ENCODE data around the gene LIPT1.

Gene LIPT1

DNA sequence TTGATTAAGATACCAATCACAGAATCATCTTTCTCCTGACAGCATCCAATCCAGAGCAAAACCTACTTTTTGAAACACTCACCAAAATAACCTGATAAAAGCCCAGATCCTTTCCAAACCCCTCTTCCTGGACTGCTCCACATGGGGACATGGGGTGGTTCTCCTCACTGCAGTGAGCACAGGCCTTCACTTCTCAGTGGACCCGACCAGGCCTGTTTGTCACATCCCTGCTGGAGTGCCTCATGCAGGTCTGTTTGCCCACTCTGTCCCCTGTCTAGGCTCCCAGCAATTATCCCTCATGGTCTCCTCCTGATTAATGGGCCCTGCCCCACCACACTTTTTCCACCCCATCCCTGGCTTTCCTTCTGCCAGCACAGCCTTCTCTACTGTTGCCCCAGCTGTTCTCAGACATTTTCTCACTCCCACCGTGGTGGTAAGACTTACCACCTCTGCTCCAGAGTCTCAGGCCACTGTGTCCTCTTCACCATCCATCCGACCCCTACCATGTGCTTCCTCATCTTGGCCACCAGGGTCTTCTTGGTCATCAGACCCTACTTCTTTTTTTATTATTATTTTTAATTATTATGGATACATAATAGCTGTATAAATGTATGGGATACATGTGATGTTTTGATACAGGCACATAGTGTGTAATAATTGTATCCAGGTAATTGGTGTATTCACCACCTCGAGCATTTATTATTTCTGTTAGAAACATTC, 47.4 kb downstream of the LIPT1 start:
- Histone ChIP-seq H3K36me3 (ENCODE audit: low read length) (no peaks in the 10 kb centered on the region), H2AFZ (ENCODE audit: low read depth, low read length, severe bottlenecking) (no peak overlapping the region), H3K79me2 (ENCODE audit: insufficient read depth, low read length) (no peaks in the 10 kb centered on the region), H3K9me2 (replicated peaks; ENCODE audit: insufficient read depth, low read length) (no peaks in the 10 kb centered on the region), H4K20me1 (ENCODE audit: low read depth, low read length) (no peaks in the 10 kb centered on the region), H3K27me3 (ENCODE audit: low read length) (no peaks in the 10 kb centered on the region), H3K4me2 (ENCODE audit: low read depth, low read length, poor library complexity, severe bottlenecking) (no peak overlapping the region), H3K27ac (ENCODE audit: low read depth, low read length) (no peak overlapping the region), H3K9ac (ENCODE audit: low read length) (no peak overlapping the region), H3K4me3 (ENCODE audit: insufficient read depth, low read length, poor library complexity, severe bottlenecking) (no peak overlapping the region), H3K9me3 (ENCODE audit: insufficient read depth, low read length) (no peaks in the 10 kb centered on the region), H3F3A (ENCODE audit: insufficient read depth) (no peaks in the 10 kb centered on the region)
- TF ChIP-seq, protein P1, sequence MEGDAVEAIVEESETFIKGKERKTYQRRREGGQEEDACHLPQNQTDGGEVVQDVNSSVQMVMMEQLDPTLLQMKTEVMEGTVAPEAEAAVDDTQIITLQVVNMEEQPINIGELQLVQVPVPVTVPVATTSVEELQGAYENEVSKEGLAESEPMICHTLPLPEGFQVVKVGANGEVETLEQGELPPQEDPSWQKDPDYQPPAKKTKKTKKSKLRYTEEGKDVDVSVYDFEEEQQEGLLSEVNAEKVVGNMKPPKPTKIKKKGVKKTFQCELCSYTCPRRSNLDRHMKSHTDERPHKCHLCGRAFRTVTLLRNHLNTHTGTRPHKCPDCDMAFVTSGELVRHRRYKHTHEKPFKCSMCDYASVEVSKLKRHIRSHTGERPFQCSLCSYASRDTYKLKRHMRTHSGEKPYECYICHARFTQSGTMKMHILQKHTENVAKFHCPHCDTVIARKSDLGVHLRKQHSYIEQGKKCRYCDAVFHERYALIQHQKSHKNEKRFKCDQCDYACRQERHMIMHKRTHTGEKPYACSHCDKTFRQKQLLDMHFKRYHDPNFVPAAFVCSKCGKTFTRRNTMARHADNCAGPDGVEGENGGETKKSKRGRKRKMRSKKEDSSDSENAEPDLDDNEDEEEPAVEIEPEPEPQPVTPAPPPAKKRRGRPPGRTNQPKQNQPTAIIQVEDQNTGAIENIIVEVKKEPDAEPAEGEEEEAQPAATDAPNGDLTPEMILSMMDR (IDR thresholded peaks at IDR 0.05; ENCODE audit: insufficient read depth, low read length, poor library complexity, severe bottlenecking), result no peak
- no peak for TF ChIP-seq EZH2phosphoT487 (conservative IDR thresholded peaks at IDR 0.05; ENCODE audit: low read length)

DNA sequence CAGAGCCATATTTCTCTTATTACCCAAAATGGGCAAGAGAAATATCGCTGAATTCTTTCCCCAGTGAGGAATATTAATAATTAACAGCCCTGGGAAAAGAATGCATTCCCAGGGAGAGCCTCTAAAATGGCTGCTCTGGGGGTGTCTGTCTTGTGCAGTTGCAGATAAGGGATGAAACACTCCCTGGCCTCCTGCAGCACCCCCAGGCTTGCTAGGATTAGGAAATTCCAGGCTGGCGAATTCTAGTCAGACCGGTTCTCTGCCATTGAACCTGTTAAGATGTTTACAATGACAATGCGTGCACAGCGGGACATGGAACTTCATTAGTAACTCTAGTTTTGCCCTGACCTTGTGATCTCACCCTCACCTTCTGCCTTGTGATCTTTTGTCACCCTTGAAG, 50.7 kb downstream of the LIPT1 start:
- Histone ChIP-seq H3K9ac (ENCODE audit: low read length) (no peak overlapping the region), H3K9me2 (replicated peaks; ENCODE audit: insufficient read depth, low read length) (no peaks in the 10 kb centered on the region), H3K27me3 (ENCODE audit: low read length) (no peaks in the 10 kb centered on the region), H3F3A (ENCODE audit: insufficient read depth) (no peaks in the 10 kb centered on the region), H2AFZ (ENCODE audit: low read depth, low read length, severe bottlenecking) (no peak overlapping the region), H3K4me2 (ENCODE audit: low read depth, low read length, poor library complexity, severe bottlenecking) (no peak overlapping the region), H4K20me1 (ENCODE audit: low read depth, low read length) (no peaks in the 10 kb centered on the region), H3K9me3 (ENCODE audit: insufficient read depth, low read length) (no peaks in the 10 kb centered on the region), H3K79me2 (ENCODE audit: insufficient read depth, low read length) (no peaks in the 10 kb centered on the region), H3K27ac (ENCODE audit: low read depth, low read length) (no peak overlapping the region), H3K36me3 (ENCODE audit: low read length) (no peaks in the 10 kb centered on the region), H3K4me3 (ENCODE audit: insufficient read depth, low read length, poor library complexity, severe bottlenecking) (no peak overlapping the region)
- TF ChIP-seq, protein P1 (IDR thresholded peaks at IDR 0.05; ENCODE audit: insufficient read depth, low read length, poor library complexity, severe bottlenecking), result no peak
- TF ChIP-seq EZH2phosphoT487 (conservative IDR thresholded peaks at IDR 0.05; ENCODE audit: low read length), result no peak
